Keratinocyte (primary cell): Measurements from ENCODE around the gene NRG3. TPM values are rescaled to one million over a fixed set of nuclear protein-coding genes. Genes with fewer than 3 reads are reported as not detected.
A peak's percentile ranks its signal among the peaks of the same experiment; 100 is the strongest.

Experiments
- DNase-seq: peaks from one replicate; pipeline ENCODE4 v3.0.0-alpha.2; 2011; ENCODE audit warnings: low read depth, missing footprints, low spot score
- FAIRE-seq: peaks from 2 replicates; lab custom pipeline; 2011; peaks lifted over from hg19 to GRCh38; lab: Jason Lieb, UNC
- H2AFZ ChIP-seq: 2 replicates; pipeline ENCODE4 v1.6.0; 2012; ENCODE audit warnings: low read length, control low read depth, inconsistent platforms; ENCODE audit not compliant: control insufficient read depth
- H3K27ac ChIP-seq: 2 replicates; pipeline ENCODE4 v1.5.1; 2011; ENCODE audit warnings: low read length; ENCODE audit not compliant: control insufficient read depth, insufficient read depth
- H3K27me3 ChIP-seq: 3 replicates; pipeline ENCODE4 v1.6.0; 2011; ENCODE audit warnings: low read length; ENCODE audit not compliant: control insufficient read depth, insufficient read depth; ENCODE audit errors: extremely low read depth
- H3K36me3 ChIP-seq, 2 experiments: 2 replicates in 1 of 2; 3 replicates in 1 of 2; pipeline ENCODE4 v1.5.1; 2011; ENCODE audit warnings: low read length in 2 of 2, mild to moderate bottlenecking in 1 of 2; ENCODE audit not compliant: control insufficient read depth in 2 of 2, insufficient read depth in 2 of 2; ENCODE audit errors: extremely low read depth in 1 of 2
- H3K4me1 ChIP-seq: 3 replicates; pipeline ENCODE4 v1.5.1; 2011; ENCODE audit warnings: low read length; ENCODE audit not compliant: control insufficient read depth, insufficient read depth; ENCODE audit errors: extremely low read depth
- H3K4me2 ChIP-seq: 3 replicates; pipeline ENCODE4 v1.6.0; 2011; ENCODE audit warnings: low read depth, low read length; ENCODE audit not compliant: control insufficient read depth, insufficient read depth; ENCODE audit errors: extremely low read depth
- H3K4me3 ChIP-seq, 3 experiments: fragments of 200-600 bp in 1 of 3; sonication (generic) in 1 of 3; 2 replicates in 2 of 3; 3 replicates in 1 of 3; pipeline ENCODE4 v1.5.1; 2011 to 2016; ENCODE audit warnings: low read length in 3 of 3, mild to moderate bottlenecking in 3 of 3, control low read depth in 2 of 3, inconsistent platforms in 1 of 3, low read depth in 1 of 3, mixed read lengths in 1 of 3, mixed run types in 1 of 3, moderate library complexity in 1 of 3; ENCODE audit not compliant: control insufficient read depth in 2 of 3, insufficient read depth in 2 of 3; ENCODE audit errors: extremely low read depth in 1 of 3
- H3K79me2 ChIP-seq: 2 replicates; pipeline ENCODE4 v1.6.0; 2012; ENCODE audit warnings: low read length; ENCODE audit not compliant: control insufficient read depth, insufficient read depth
- H3K9ac ChIP-seq: 3 replicates; pipeline ENCODE4 v1.6.0; 2011; ENCODE audit warnings: low read length; ENCODE audit not compliant: control insufficient read depth, insufficient read depth; ENCODE audit errors: extremely low read depth
- H3K9me1 ChIP-seq: 3 replicates; pipeline ENCODE4 v1.6.0; 2011; ENCODE audit warnings: low read length; ENCODE audit not compliant: control insufficient read depth, insufficient read depth; ENCODE audit errors: extremely low read depth
- H3K9me3 ChIP-seq: 2 replicates; pipeline ENCODE4 v1.5.1; 2012; ENCODE audit warnings: low read depth, low read length; ENCODE audit not compliant: control insufficient read depth
- H4K20me1 ChIP-seq: 3 replicates; pipeline ENCODE4 v1.6.0; 2011; ENCODE audit warnings: low read length; ENCODE audit not compliant: control insufficient read depth, insufficient read depth; ENCODE audit errors: extremely low read depth
- CTCF ChIP-seq, 3 experiments: IDR thresholded peaks in 1 of 3; conservative IDR thresholded peaks in 1 of 3; optimal IDR thresholded peaks in 1 of 3; 2 replicates in 2 of 3; 3 replicates in 1 of 3; pipeline versions ENCODE3 to v1.5.1; 2011; ENCODE audit warnings: low read length in 3 of 3, mild to moderate bottlenecking in 3 of 3, moderate library complexity in 2 of 3, control low read depth in 1 of 3, inconsistent platforms in 1 of 3; ENCODE audit not compliant: insufficient read depth in 2 of 3; ENCODE audit errors: extremely low read depth in 1 of 3
- EZH2 ChIP-seq: IDR thresholded peaks from one replicate; pipeline ENCODE4 v1.6.1; 2012; ENCODE audit warnings: inconsistent platforms, mild to moderate bottlenecking, low read length, moderate library complexity
- dilution Hi-C: fragments of 300-500 bp; cut with MboI; formaldehyde crosslinking; loops from one replicate; pipeline ENCODE4 v1.7.0; 2020; ENCODE audit warnings: low sequenced_read_pairs; ENCODE audit not compliant: extremely low pct_ligation_motif_present
- polyA plus RNA-seq, 5 experiments: library from polyadenylated mRNA; depleted of rRNA in 3 of 5; stranded (reverse) in 3 of 5; stranded (forward) in 1 of 5; unstranded in 1 of 5; fragments of >200 nt; gene quantifications; 1 replicate in 1 of 5; 2 replicates in 3 of 5; 3 replicates in 1 of 5; pipeline versions ENCODE4 v1.2.1 to v1.2.3, GENCODE V29; 2011 to 2012; ENCODE audit warnings: missing spikeins in 2 of 5, low read depth in 1 of 5, low replicate concordance in 1 of 5

NRG3 gene
- polyA plus RNA-seq, 1 donor (not counting 4 experiments of a cell fraction or from before 2014, with no cell fraction given) = not detected

- no peak for TF ChIP-seq CTCF (optimal IDR thresholded peaks at IDR 0.05 in 1 of 3, IDR thresholded peaks at IDR 0.05 in 1 of 3, conservative IDR thresholded peaks at IDR 0.05 in 1 of 3; ENCODE audit: extremely low read depth in 1 of 3, insufficient read depth in 2 of 3, low read length in 3 of 3)
- TF ChIP-seq EZH2 = no peak
- H3K9me3 ChIP-seq = no peaks in the 10 kb centered on the region
- dilution Hi-C loops = no loop called here
- no peak overlapping the region for H3K4me2 ChIP-seq
- FAIRE-seq (no peak), DNase-seq (no peak)
- H3K27me3 ChIP-seq = peaks cover 6% of the 10 kb centered on the region
- H2AFZ ChIP-seq = no peak overlapping the region
- H3K4me3 ChIP-seq = no peak overlapping the region
- no peaks in the 10 kb centered on the region for H3K36me3 ChIP-seq
- peaks cover 2% of the 10 kb centered on the region for H3K4me1 ChIP-seq
- no peaks in the 10 kb centered on the region for H3K79me2 ChIP-seq
- H3K9ac ChIP-seq = no peak overlapping the region
- no peaks in the 10 kb centered on the region for H4K20me1 ChIP-seq
- H3K9me1 ChIP-seq = no peaks in the 10 kb centered on the region
- H3K27ac ChIP-seq = no peak overlapping the region
Measured at GRCh38 chr10:82821043-82821442, 946.0 kb downstream of the NRG3 start.

- Histone ChIP-seq H3K79me2 (no peaks in the 10 kb centered on the region), H3K27ac (no peak overlapping the region), H3K4me3 (no peak overlapping the region), H4K20me1 (no peaks in the 10 kb centered on the region), H3K9me3 (no peaks in the 10 kb centered on the region), H2AFZ (no peak overlapping the region), H3K36me3 (no peaks in the 10 kb centered on the region), H3K9me1 (no peaks in the 10 kb centered on the region), H3K9ac (no peak overlapping the region), H3K27me3 (peaks cover 6% of the 10 kb centered on the region), H3K4me1 (peaks cover 8% of the 10 kb centered on the region), H3K4me2 (no peak overlapping the region)
- peak; percentile 49 for FAIRE-seq
- dilution Hi-C loops = no loop called here
- TF ChIP-seq CTCF (optimal IDR thresholded peaks at IDR 0.05 in 1 of 3, IDR thresholded peaks at IDR 0.05 in 1 of 3, conservative IDR thresholded peaks at IDR 0.05 in 1 of 3; ENCODE audit: extremely low read depth in 1 of 3, insufficient read depth in 2 of 3, low read length in 3 of 3) (no peak), EZH2 (no peak)
- DNase-seq = peak; percentile 68
Measured at GRCh38 chr10:82826132-82826531, 951.1 kb downstream of the NRG3 start.
